DMS79 treated with DMSO at 0.1 percent for 48 hours (cell line): Measurements from ENCODE around the gene RNF151.

Experiments
- DNase-seq: peaks from one replicate; lab custom pipeline; 2025; lab: John Stamatoyannopoulos, UW

RNF151 gene

GRCh38 chr16:1978476-1979120 is 11.9 kb downstream of the RNF151 start:
- DNase-seq: no peak

- peak; percentile 65 for DNase-seq
Measured at GRCh38 chr16:1979271-1980029, 12.8 kb downstream of the RNF151 start.

DNA sequence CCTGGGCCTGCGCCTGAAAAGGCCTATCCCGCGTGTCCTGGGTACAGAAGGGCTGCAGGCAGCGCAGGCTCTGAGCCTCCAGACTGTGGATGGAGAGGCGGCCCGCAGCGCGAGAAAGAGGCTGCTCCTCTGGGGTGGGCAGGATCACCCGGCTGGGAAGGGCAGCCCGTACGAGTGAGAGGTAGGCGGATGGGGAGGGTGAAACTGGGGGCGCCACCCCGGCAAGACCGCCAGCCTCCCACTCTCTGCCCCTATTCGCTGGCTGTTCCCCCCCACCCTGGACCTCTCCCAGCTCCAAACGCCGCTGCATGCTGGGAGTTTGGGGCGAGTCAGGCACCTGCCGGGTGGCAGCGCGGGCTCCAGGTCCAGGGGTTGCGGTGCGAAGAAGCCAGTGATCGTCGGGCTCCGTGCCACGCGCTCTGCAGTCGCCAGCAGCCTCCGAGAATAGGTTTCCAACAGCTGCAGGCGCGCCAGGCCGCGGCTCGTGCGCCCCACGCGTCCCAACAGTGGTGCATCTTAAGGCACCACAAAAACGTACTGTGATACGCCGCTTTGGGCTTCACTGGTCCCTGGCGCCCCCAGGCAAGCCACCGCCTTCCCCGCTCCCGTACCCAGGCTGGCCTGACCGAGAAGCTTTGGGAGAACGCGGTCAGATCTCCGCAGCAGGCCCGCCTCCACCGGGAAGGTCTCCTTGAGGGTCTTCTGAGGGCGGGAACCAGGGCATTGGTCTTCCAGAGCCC is 13.5 kb downstream of the RNF151 start:
- no peak for DNase-seq

GRCh38 chr16:1980770-1981087 is 14.1 kb downstream of the RNF151 start:
- no peak for DNase-seq

GRCh38 chr16:1981398-1981836 is 14.8 kb downstream of the RNF151 start, which contains the start of gene NOXO1:
NOXO1 (minus strand) TSS chr16:1981469; CDS start chr16:1981179, 290 bp downstream.
- DNase-seq: no peak

DNA sequence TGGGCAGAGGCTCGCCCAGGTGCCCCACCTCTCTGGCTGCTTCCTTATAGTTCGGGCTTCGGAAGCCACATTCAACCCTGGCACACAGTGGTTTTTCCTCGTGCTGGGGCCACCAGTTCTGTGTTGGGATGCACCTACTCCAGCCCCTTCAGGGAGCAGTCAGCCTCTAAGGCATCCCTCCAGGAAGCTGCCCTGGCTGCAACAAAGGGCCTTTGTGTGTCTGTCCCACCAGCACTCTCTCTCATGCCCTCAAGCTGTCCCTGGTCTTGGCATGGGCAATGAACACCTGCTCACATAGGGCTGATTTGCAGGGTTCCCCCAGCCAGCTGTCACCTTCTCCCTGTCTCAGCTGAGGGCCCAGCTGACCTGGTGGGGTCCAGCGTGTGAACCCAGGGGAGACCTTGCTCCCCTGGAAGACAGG is 15.4 kb downstream of the RNF151 start:
- no peak for DNase-seq

DNA sequence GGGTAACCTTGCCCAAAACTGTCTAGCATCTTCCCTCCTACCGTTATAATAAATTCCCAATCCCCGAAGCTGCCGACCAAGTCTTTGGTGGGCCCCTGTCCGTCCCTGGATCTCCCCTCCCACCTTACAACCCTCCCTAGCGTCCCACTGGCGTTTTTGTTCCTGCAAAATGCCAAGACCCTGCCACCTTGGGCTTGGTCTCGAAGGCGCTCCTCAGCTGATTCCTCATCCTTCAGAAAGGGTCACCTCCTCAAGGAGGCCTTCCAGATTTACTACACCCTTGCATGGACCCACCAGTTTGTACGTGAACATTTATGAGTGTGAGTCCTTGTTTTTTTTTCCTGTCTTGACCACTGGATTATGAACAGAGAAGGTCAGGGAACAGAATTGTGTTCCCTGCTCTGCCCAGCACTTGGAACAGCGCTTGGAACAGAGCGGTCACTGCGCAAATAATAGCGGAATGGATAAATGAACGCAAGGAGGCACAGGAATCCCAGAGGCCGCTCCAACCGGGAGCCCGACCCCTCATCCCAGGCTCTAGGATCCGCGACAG is 16.4 kb downstream of the RNF151 start:
- DNase-seq: no peak

GRCh38 chr16:1983544-1984346 is 17.1 kb downstream of the RNF151 start, which contains the start of gene GFER:
GFER (plus strand) TSS chr16:1984193; CDS start chr16:1984219, 26 bp downstream.
- peak; percentile 66 for DNase-seq

DNA sequence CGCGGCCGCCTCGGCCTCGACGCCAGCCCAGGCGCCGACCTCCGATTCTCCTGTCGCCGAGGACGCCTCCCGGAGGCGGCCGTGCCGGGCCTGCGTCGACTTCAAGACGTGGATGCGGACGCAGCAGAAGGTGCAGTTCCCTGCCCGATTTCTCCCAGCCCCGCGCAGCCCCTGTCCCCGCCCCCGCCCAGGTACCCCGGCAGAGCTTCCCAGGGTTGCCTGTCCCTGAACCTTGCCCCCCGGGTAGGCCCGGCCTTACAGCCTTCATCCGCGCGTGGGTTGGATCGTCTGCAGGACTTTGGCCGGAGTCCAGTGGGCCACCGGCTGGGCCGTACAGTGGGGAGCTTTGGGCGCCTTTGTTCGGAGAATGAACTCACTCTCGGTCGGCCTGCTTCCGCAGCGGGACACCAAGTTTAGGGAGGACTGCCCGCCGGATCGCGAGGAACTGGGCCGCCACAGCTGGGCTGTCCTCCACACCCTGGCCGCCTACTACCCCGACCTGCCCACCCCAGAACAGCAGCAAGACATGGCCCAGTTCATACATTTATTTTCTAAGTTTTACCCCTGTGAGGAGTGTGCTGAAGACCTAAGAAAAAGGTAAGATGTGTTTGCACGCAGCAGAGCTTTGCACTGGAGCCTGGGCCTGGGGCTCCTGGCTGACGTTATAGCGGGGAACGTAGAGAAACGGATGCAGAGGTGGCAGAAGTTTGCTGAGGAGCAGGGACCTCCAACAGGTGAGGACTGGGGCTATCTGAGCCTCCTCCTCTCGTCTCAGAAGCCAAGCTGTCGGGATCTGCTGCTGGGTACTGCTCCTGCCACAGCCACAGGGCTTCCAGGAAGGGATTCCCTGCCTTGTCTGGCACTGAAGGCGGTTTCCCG is 17.9 kb downstream of the RNF151 start:
- DNase-seq: no peak

- no peak for DNase-seq
Measured at GRCh38 chr16:1985466-1986150, 19.0 kb downstream of the RNF151 start.

GRCh38 chr16:1987198-1987597 is 20.5 kb downstream of the RNF151 start:
- DNase-seq: no peak

- peak; percentile 33 for DNase-seq
Measured at GRCh38 chr16:1989209-1990100, 22.8 kb downstream of the RNF151 start, which contains the start of gene SYNGR3. SYNGR3 (plus strand) TSS chr16:1989970; CDS start chr16:1990103, 133 bp downstream.

GRCh38 chr16:1990101-1990350 is 23.4 kb downstream of the RNF151 start:
- no peak for DNase-seq

GRCh38 chr16:1990351-1991134 is 23.9 kb downstream of the RNF151 start:
- DNase-seq: peak; percentile 41

- DNase-seq: no peak
Measured at GRCh38 chr16:1991135-1991551, 24.5 kb downstream of the RNF151 start.

DNA sequence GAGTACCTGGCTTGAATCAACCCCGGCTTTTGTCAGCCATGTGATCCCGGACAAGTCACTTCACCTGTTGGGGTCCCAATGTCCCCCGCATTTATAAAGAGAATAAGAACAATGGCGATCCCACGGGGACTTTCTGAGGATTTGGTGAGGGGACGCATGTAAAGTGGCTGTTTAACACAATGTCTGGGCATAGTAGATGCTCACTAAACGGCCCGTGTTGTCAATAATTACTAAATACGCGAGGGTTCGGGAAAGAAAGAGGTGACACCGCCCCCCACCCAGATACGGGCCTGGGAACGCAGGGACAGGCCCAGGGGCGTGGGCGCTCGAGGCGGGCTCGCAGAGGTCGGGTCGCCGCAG is 24.9 kb downstream of the RNF151 start:
- DNase-seq: no peak

GRCh38 chr16:1991948-1992703 is 25.5 kb downstream of the RNF151 start:
- no peak for DNase-seq
